ENCODE measurements around the gene PEA15.

The PEA15 gene

DNA sequence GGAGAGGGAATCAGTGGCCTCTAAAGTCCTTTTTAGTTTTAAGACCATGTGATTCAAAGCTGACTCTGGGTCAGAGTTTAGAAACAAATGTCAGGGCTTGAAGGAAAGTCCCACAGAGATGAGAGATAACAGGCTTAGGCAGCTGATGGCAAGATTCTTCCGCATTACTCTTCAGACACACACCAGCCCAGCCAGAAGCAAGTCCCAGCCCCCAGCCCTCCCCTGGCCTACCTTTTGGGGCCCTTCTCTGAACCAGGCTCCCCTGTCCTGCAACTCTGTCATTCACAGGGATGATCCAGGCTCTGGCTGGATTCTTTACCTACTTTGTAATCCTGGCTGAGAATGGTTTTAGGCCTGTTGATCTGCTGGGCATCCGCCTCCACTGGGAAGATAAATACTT lies 28.0 kb upstream of the PEA15 start:
- TF ChIP-seq, protein P1, sequence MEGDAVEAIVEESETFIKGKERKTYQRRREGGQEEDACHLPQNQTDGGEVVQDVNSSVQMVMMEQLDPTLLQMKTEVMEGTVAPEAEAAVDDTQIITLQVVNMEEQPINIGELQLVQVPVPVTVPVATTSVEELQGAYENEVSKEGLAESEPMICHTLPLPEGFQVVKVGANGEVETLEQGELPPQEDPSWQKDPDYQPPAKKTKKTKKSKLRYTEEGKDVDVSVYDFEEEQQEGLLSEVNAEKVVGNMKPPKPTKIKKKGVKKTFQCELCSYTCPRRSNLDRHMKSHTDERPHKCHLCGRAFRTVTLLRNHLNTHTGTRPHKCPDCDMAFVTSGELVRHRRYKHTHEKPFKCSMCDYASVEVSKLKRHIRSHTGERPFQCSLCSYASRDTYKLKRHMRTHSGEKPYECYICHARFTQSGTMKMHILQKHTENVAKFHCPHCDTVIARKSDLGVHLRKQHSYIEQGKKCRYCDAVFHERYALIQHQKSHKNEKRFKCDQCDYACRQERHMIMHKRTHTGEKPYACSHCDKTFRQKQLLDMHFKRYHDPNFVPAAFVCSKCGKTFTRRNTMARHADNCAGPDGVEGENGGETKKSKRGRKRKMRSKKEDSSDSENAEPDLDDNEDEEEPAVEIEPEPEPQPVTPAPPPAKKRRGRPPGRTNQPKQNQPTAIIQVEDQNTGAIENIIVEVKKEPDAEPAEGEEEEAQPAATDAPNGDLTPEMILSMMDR (IDR thresholded peaks at IDR 0.05; ENCODE audit: low read depth, low read length, missing control alignments): no peak
- no peak for DNase-seq (ENCODE audit: extremely low read depth, low read depth)
- no peak overlapping the region for H3K4me3 ChIP-seq (replicated peaks; ENCODE audit: low read depth, low read length)

DNA sequence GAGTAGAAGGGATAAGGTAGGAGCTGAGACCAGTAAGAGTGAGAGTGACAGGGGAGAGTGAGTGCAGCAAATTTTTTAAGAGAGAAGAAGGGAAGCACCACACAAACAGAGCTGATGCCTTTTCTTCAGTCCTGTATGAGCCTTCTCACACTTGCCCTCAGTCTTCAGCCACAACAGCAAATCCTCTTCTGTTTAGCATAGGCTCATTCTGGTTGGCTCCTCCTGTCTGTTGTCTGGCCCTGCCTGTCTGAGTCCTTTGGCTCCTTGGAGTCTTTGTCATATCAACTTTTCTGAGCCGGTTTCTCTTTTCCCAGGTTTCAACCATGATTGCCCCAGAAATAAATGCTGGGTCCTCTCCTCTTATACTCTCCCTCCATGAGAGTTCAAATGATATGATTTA lies 27.5 kb upstream of the PEA15 start:
- TF ChIP-seq, protein P1 (IDR thresholded peaks at IDR 0.05; ENCODE audit: low read depth, low read length, missing control alignments): no peak
- H3K4me3 ChIP-seq (replicated peaks; ENCODE audit: low read depth, low read length): no peak overlapping the region
- DNase-seq (ENCODE audit: extremely low read depth, low read depth): no peak

DNA sequence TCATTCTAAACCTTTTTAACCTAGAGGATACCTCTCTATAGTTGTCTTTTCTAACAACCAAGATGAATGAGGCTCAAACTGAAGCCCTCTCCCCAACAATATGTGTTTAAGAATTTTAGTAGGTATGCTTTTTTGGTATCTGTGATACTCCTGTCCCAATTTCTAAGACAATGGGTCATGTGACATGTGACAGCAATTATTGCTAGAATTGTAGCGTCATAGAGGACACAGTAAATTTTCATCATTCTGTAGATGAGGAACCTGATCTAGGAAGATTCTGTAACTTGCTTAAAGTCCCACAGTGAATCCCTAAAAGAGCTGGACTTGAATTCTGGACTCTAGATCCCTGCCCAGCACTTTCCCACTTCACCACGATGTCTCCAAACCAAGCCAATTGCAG lies 26.5 kb upstream of the PEA15 start:
- no peak for DNase-seq (ENCODE audit: extremely low read depth, low read depth)
- H3K4me3 ChIP-seq (replicated peaks; ENCODE audit: low read depth, low read length): no peak overlapping the region
- TF ChIP-seq, protein P1 (IDR thresholded peaks at IDR 0.05; ENCODE audit: low read depth, low read length, missing control alignments): no peak

DNA sequence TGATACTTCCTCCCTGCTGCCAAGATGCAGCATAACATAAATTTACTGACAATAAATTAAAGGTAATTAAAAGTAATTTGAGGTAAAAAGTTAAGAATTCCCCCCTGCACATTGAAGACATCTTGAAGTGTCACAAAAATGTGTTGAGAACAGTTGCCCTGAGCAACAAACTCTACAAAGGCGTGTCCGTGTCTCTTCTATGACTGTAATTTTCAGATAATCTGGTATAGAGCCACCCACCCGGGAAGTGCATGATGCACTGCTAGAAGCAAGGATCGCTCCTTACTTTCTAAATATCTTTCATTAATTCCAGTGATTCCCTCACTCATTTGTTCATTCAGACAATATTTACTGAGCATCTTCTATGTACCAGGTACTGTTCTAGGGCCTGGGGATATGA lies 25.8 kb upstream of the PEA15 start:
- DNase-seq (ENCODE audit: extremely low read depth, low read depth): no peak
- TF ChIP-seq, protein P1 (IDR thresholded peaks at IDR 0.05; ENCODE audit: low read depth, low read length, missing control alignments): no peak
- no peak overlapping the region for H3K4me3 ChIP-seq (replicated peaks; ENCODE audit: low read depth, low read length)

DNA sequence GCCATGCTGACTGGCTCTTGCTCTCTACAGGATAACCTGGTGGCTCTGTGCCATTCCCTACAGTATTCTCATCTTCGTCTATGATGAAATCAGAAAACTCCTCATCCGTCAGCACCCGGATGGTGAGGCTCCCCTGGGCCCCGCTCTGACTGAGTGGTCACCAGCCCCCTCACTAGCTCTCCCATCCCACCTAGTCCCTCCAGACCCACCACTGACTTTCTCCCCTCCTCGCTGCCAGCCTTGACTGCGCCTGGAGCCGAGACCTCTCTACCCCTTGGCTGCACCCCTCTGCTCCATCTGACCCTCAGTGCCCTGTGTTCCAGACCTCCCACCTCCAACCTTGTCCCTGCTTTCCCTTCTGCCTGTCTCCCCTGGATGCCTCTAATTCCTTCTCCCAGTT lies 18.9 kb upstream of the PEA15 start:
- no peak for DNase-seq (ENCODE audit: extremely low read depth, low read depth)
- TF ChIP-seq, protein P1 (IDR thresholded peaks at IDR 0.05; ENCODE audit: low read depth, low read length, missing control alignments): no peak

DNA sequence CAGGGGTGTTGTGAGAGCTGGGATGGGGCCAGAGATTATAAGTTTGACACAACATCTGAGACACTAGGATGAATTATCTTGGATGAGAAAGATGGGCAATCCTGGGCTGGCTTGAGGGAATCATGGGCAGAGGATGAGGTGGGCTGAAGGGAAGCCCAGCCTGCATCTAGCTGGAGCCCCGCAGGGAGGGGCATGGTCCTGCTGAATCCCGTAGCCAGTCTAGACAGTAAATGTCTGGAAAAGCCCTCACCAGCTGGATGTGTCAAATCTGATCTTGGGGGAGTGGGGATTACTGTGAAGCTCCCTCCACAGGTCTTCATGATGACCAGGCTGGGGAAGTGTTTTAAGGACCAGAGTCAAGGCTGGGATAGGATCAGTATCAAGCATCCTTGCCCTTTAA lies 18.5 kb upstream of the PEA15 start:
- TF ChIP-seq, protein P1 (IDR thresholded peaks at IDR 0.05; ENCODE audit: low read depth, low read length, missing control alignments): no peak
- H3K4me3 ChIP-seq (replicated peaks; ENCODE audit: low read depth, low read length): no peak overlapping the region
- DNase-seq (ENCODE audit: extremely low read depth, low read depth): no peak

More for the DNA sequence above, 18.9 kb upstream of the PEA15 start:
- H3K4me3 ChIP-seq (replicated peaks; ENCODE audit: low read depth, low read length): no peak overlapping the region

DNA sequence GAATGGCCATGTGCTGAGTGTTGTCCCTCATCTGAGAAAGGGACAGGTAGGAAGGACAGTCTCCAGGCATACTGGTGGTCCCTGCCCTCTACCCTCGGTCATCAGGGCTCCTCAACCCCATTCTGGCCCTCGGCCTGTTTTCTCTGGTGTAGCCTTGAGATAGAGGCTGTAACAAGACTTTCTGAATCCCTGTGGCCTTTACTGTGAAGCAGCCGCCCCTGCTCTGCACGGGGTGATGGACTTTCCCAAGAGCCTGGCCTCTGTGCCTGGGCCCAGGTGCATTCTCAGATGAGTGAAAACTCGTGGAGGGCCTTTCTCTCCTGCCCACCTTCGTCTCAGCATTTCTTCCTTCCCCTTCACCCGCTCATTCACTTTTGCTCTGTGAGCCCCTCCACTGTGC lies 17.8 kb upstream of the PEA15 start:
- H3K4me3 ChIP-seq (replicated peaks; ENCODE audit: low read depth, low read length): no peak overlapping the region
- no peak for DNase-seq (ENCODE audit: extremely low read depth, low read depth)
- TF ChIP-seq, protein P1 (IDR thresholded peaks at IDR 0.05; ENCODE audit: low read depth, low read length, missing control alignments): no peak
